SK-N-SH (cell line): Measurements from ENCODE around the gene KAT6B.

Experiments used
- CHD2 ChIP-seq: fragments of 150-350 bp; IDR thresholded peaks from 2 replicates; pipeline ENCODE4 v1.6.1; 2018; ENCODE audit warnings: low read length; ENCODE audit not compliant: partially characterized antibody
- CTCF ChIP-seq: fragments of 200-600 bp; sonication (generic); IDR thresholded peaks from 2 replicates; pipeline ENCODE4 v1.6.1; 2017; ENCODE audit warnings: antibody characterized with exemption, mild to moderate bottlenecking, moderate library complexity
- EZH2phosphoT487 ChIP-seq: fragments of 200-600 bp; sonication (generic); IDR thresholded peaks from 2 replicates; pipeline ENCODE4 v1.6.1; 2017; ENCODE audit warnings: low read depth, mixed run types, mild to moderate bottlenecking, antibody characterized with exemption, moderate library complexity, borderline replicate concordance
- FOSL2 ChIP-seq: IDR thresholded peaks from 2 replicates; pipeline ENCODE4 v1.4.0; 2012; ENCODE audit warnings: low read depth, mild to moderate bottlenecking, moderate library complexity, borderline replicate concordance
- JUND ChIP-seq: IDR thresholded peaks from 2 replicates; pipeline ENCODE4 v1.4.0; 2012
- NFIC ChIP-seq: IDR thresholded peaks from 2 replicates; pipeline ENCODE4 v1.4.0; 2012; ENCODE audit warnings: borderline replicate concordance
- RCOR1 ChIP-seq: fragments of 150-350 bp; IDR thresholded peaks from 2 replicates; pipeline ENCODE4 v1.6.1; 2017; ENCODE audit warnings: antibody characterized with exemption, low read length
- SMC3 ChIP-seq: IDR thresholded peaks from 2 replicates; pipeline ENCODE4 v1.6.1; 2012; ENCODE audit warnings: low read depth, low read length, improper control_type of control experiment
- TCF12 ChIP-seq: IDR thresholded peaks from 2 replicates; pipeline ENCODE4 v1.4.0; 2012

GRCh38 chr10:74889662-74889998, 63.2 kb downstream of the KAT6B start:
- TF ChIP-seq JUND (no peak), NFIC (no peak), TCF12 (no peak), FOSL2 (no peak), CTCF (no peak), EZH2phosphoT487 (no peak), RCOR1 (no peak), SMC3 (no peak), CHD2 (no peak)
